NAMALWA (cell line): Measurements from ENCODE around the gene PXT1.
"Not testable (repeated sequence)": the region's sequence is repeated elsewhere in the genome, so short reads cannot be mapped to it uniquely, and the experiment has no call there.

Experiments
- DNase-seq: peaks from one replicate; pipeline ENCODE4 v3.0.0-alpha.2; 2015; ENCODE audit warnings: low spot score

The PXT1 gene

GRCh38 chr6:36443471-36444428 lies 1.1 kb upstream of the PXT1 start:
- DNase-seq, result peak; percentile 65

GRCh38 chr6:36442103-36442670 lies 467 bp downstream of the PXT1 start:
- no peak for DNase-seq

GRCh38 chr6:36441307-36441894 lies 1.3 kb downstream of the PXT1 start:
- DNase-seq, result peak; percentile 93

- no peak for DNase-seq
Observed at GRCh38 chr6:36436466-36436865, 6.2 kb downstream of the PXT1 start.

GRCh38 chr6:36432151-36432671 lies 10.4 kb downstream of the PXT1 start:
- no peak for DNase-seq

GRCh38 chr6:36431197-36431596 lies 11.5 kb downstream of the PXT1 start:
- no peak for DNase-seq

GRCh38 chr6:36430351-36430750 lies 12.3 kb downstream of the PXT1 start:
- DNase-seq, result no peak

GRCh38 chr6:36428911-36429310 lies 13.7 kb downstream of the PXT1 start:
- no peak for DNase-seq

GRCh38 chr6:36426622-36427021 lies 16.0 kb downstream of the PXT1 start:
- no peak for DNase-seq

- peak; percentile 98 for DNase-seq
Observed at GRCh38 chr6:36423101-36423824, 19.4 kb downstream of the PXT1 start.

GRCh38 chr6:36422714-36423100 lies 19.9 kb downstream of the PXT1 start:
- no peak for DNase-seq

- no peak for DNase-seq
Observed at GRCh38 chr6:36419310-36419709, 23.3 kb downstream of the PXT1 start.

GRCh38 chr6:36418558-36418957 lies 24.1 kb downstream of the PXT1 start:
- no peak for DNase-seq

- no peak for DNase-seq
Observed at GRCh38 chr6:36414481-36414880, 28.2 kb downstream of the PXT1 start.

GRCh38 chr6:36413489-36414480 lies 28.9 kb downstream of the PXT1 start:
- DNase-seq, result no peak

GRCh38 chr6:36409718-36410117 lies 32.9 kb downstream of the PXT1 start:
- not testable (repeated sequence) for DNase-seq

- no peak for DNase-seq
Observed at GRCh38 chr6:36404164-36404563, 38.5 kb downstream of the PXT1 start.

GRCh38 chr6:36402481-36402880 lies 40.2 kb downstream of the PXT1 start:
- no peak for DNase-seq

GRCh38 chr6:36399970-36400369 lies 42.7 kb downstream of the PXT1 start:
- no peak for DNase-seq

- no peak for DNase-seq
Observed at GRCh38 chr6:36392621-36393020, 50.0 kb downstream of the PXT1 start.

GRCh38 chr6:36389353-36389752 lies 53.3 kb downstream of the PXT1 start:
- no peak for DNase-seq
